ENCODE results near the gene ALDH3A1.

GRCh38 chr17:19785854-19786253 is 37.8 kb upstream of the ALDH3A1 start:
- TF ChIP-seq CTCF (conservative IDR thresholded peaks at IDR 0.05; ENCODE audit: low read depth, low read length) = 0 out of 2 replicates have a peak, but pooled peaks have one; percentile 13
- TF ChIP-seq EZH2 (IDR thresholded peaks at IDR 0.05; ENCODE audit: borderline replicate concordance, low read depth, low read length, poor library complexity, severe bottlenecking) = no peak

Data from A673 (cell line).